Trophoblast cell (in vitro differentiated cells and primary cell): ENCODE results near the gene DHX34.
"Not testable (repeated sequence)": the region's sequence is repeated elsewhere in the genome, so short reads cannot be mapped to it uniquely, and the experiment has no call there.

ENCODE experiments used
- DNase-seq, 2 donors: peaks; one replicate each; pipeline ENCODE4 v3.0.0-alpha.2; 2016
- H2AFZ ChIP-seq: 2 replicates; pipeline ENCODE4 v1.6.1; 2013; ENCODE audit warnings: low read length, moderate library complexity, mild to moderate bottlenecking; ENCODE audit not compliant: insufficient read depth, poor library complexity
- H2AK5ac ChIP-seq: 2 replicates; pipeline ENCODE4 v1.6.1; 2013; ENCODE audit warnings: mild to moderate bottlenecking, low read length
- H2BK120ac ChIP-seq: 2 replicates; pipeline ENCODE4 v1.6.1; 2013; ENCODE audit warnings: low read length, mild to moderate bottlenecking, moderate library complexity; ENCODE audit not compliant: insufficient read depth, poor library complexity
- H2BK12ac ChIP-seq: 2 replicates; pipeline ENCODE4 v1.6.1; 2013; ENCODE audit warnings: mild to moderate bottlenecking, low read length, moderate library complexity
- H2BK5ac ChIP-seq: 2 replicates; pipeline ENCODE4 v1.6.1; 2013; ENCODE audit warnings: low read length, low read depth, moderate library complexity, mild to moderate bottlenecking; ENCODE audit not compliant: poor library complexity
- H3K14ac ChIP-seq: 2 replicates; pipeline ENCODE4 v1.6.1; 2013; ENCODE audit warnings: mild to moderate bottlenecking, low read length
- H3K18ac ChIP-seq: 2 replicates; pipeline ENCODE4 v1.6.1; 2013; ENCODE audit warnings: mild to moderate bottlenecking, low read length
- H3K23ac ChIP-seq: 2 replicates; pipeline ENCODE4 v1.6.1; 2013; ENCODE audit warnings: low read length
- H3K27ac ChIP-seq: 2 replicates; pipeline ENCODE4 v1.5.1; 2013; ENCODE audit warnings: low read depth, mild to moderate bottlenecking, inconsistent platforms, low read length, moderate library complexity
- H3K27me3 ChIP-seq: 2 replicates; pipeline ENCODE4 v1.6.1; 2013; ENCODE audit warnings: inconsistent platforms, mild to moderate bottlenecking, low read length, moderate library complexity; ENCODE audit not compliant: insufficient read depth
- H3K36me3 ChIP-seq, 2 experiments: 1 replicate in 1 of 2; 2 replicates in 1 of 2; pipeline ENCODE4 v1.6.1; 2013; ENCODE audit warnings: low read length in 2 of 2, mild to moderate bottlenecking in 2 of 2, moderate library complexity in 1 of 2; ENCODE audit not compliant: insufficient read depth in 2 of 2, control insufficient read depth in 1 of 2
- H3K4ac ChIP-seq: 2 replicates; pipeline ENCODE4 v1.6.1; 2013; ENCODE audit warnings: low read depth, mild to moderate bottlenecking, low read length, moderate library complexity
- H3K4me1 ChIP-seq, 2 experiments: 1 replicate in 1 of 2; 2 replicates in 1 of 2; pipeline ENCODE4 v1.6.1; 2013; ENCODE audit warnings: low read length in 2 of 2, mild to moderate bottlenecking in 2 of 2, moderate library complexity in 1 of 2; ENCODE audit not compliant: insufficient read depth in 2 of 2, control insufficient read depth in 1 of 2
- H3K4me2 ChIP-seq: 2 replicates; pipeline ENCODE4 v1.6.1; 2013; ENCODE audit warnings: inconsistent platforms, mild to moderate bottlenecking, low read length, moderate library complexity
- H3K4me3 ChIP-seq: 2 replicates; pipeline ENCODE4 v1.5.1; 2013; ENCODE audit warnings: mild to moderate bottlenecking, low read depth, low read length, inconsistent platforms
- H3K79me1 ChIP-seq: one replicate; pipeline ENCODE4 v1.6.1; 2013; ENCODE audit warnings: low read length
- H3K79me2 ChIP-seq: 2 replicates; pipeline ENCODE4 v1.6.1; 2013; ENCODE audit warnings: low read length, mild to moderate bottlenecking; ENCODE audit not compliant: control insufficient read depth, insufficient read depth, poor library complexity
- H3K9ac ChIP-seq: 2 replicates; pipeline ENCODE4 v1.6.1; 2013; ENCODE audit warnings: mild to moderate bottlenecking, low read length
- H3K9me3 ChIP-seq: 2 replicates; pipeline ENCODE4 v1.6.1; 2013; ENCODE audit warnings: low read depth, mild to moderate bottlenecking, control low read depth, inconsistent platforms, low read length; ENCODE audit not compliant: insufficient read depth
- H4K12ac ChIP-seq: 2 replicates; pipeline ENCODE4 v1.6.1; 2013; ENCODE audit warnings: low read depth, mild to moderate bottlenecking, low read length, moderate library complexity
- H4K8ac ChIP-seq: 2 replicates; pipeline ENCODE4 v1.6.1; 2013; ENCODE audit warnings: low read depth, mild to moderate bottlenecking, low read length, moderate library complexity
- H4K91ac ChIP-seq: one replicate; pipeline ENCODE4 v1.6.1; 2013; ENCODE audit warnings: low read depth, mild to moderate bottlenecking, low read length, moderate library complexity
- WGBS: extraction: QIAGEN DNeasy Blood & Tissue Kit; methylation state at CpG from one replicate; pipeline ENCODE4 v1.1.7; 2013; ENCODE audit warnings: missing lambda C conversion rate; ENCODE audit not compliant: insufficient read length, insufficient coverage; ENCODE audit errors: extremely low coverage; 5-methylcytosine and 5-hydroxymethylcytosine counted together

Gene DHX34

GRCh38 chr19:47380559-47380958 lies 31.4 kb downstream of the DHX34 start:
- DNase-seq = no peak
- H3K18ac ChIP-seq = no peak overlapping the region
- no peaks in the 10 kb centered on the region for H3K79me1 ChIP-seq
- H3K36me3 ChIP-seq = peaks cover 64 to 65% of the 10 kb centered on the region in 2 experiments
- H2BK5ac ChIP-seq = no peak overlapping the region
- no peaks in the 10 kb centered on the region for H3K79me2 ChIP-seq
- no peak overlapping the region for H2AK5ac ChIP-seq
- no peaks in the 10 kb centered on the region for H3K27me3 ChIP-seq
- no peak overlapping the region for H4K8ac ChIP-seq
- H3K4me3 ChIP-seq = no peak overlapping the region
- no CpG with 5 or more reads among the region's 6 CpGs for WGBS
- no peak overlapping the region for H4K12ac ChIP-seq
- no peak overlapping the region for H3K14ac ChIP-seq
- H3K9me3 ChIP-seq = peaks cover 7% of the 10 kb centered on the region
- H2AFZ ChIP-seq = no peak overlapping the region
- H3K4ac ChIP-seq = no peak overlapping the region
- no peak overlapping the region for H3K23ac ChIP-seq
- no peak overlapping the region for H3K4me2 ChIP-seq
- no peak overlapping the region for H3K27ac ChIP-seq
- no peak overlapping the region for H3K9ac ChIP-seq
- H4K91ac ChIP-seq = no peak overlapping the region
- H3K4me1 ChIP-seq = no peaks in the 10 kb centered on the region
- no peak overlapping the region for H2BK120ac ChIP-seq
- no peak overlapping the region for H2BK12ac ChIP-seq

GRCh38 chr19:47381121-47381520 lies 32.0 kb downstream of the DHX34 start:
- H4K91ac ChIP-seq = no peak overlapping the region
- H3K36me3 ChIP-seq = peaks cover 59% of the 10 kb centered on the region in 2 experiments
- no peak overlapping the region for H2BK120ac ChIP-seq
- DNase-seq = no peak
- H2AK5ac ChIP-seq = no peak overlapping the region
- whole genome bisulfite sequencing = no CpG with 5 or more reads among the region's 14 CpGs
- no peaks in the 10 kb centered on the region for H3K79me1 ChIP-seq
- H3K9me3 ChIP-seq = peaks cover 7% of the 10 kb centered on the region
- no peak overlapping the region for H3K4me2 ChIP-seq
- H3K18ac ChIP-seq = no peak overlapping the region
- H2BK5ac ChIP-seq = no peak overlapping the region
- H3K79me2 ChIP-seq = no peaks in the 10 kb centered on the region
- no peak overlapping the region for H3K4ac ChIP-seq
- no peaks in the 10 kb centered on the region for H3K4me1 ChIP-seq
- no peaks in the 10 kb centered on the region for H3K27me3 ChIP-seq
- H3K4me3 ChIP-seq = no peak overlapping the region
- no peak overlapping the region for H2AFZ ChIP-seq
- H3K27ac ChIP-seq = no peak overlapping the region
- H3K23ac ChIP-seq = no peak overlapping the region
- no peak overlapping the region for H4K8ac ChIP-seq
- no peak overlapping the region for H4K12ac ChIP-seq
- no peak overlapping the region for H3K14ac ChIP-seq
- no peak overlapping the region for H3K9ac ChIP-seq
- no peak overlapping the region for H2BK12ac ChIP-seq

- H2AK5ac ChIP-seq = no peak overlapping the region
- no peaks in the 10 kb centered on the region for H3K79me2 ChIP-seq
- H3K9me3 ChIP-seq = peaks cover 7% of the 10 kb centered on the region
- no peak for DNase-seq
- no peak overlapping the region for H2BK5ac ChIP-seq
- H3K9ac ChIP-seq = no peak overlapping the region
- no peak overlapping the region for H2AFZ ChIP-seq
- no peaks in the 10 kb centered on the region for H3K27me3 ChIP-seq
- no peak overlapping the region for H3K27ac ChIP-seq
- H3K23ac ChIP-seq = no peak overlapping the region
- no peak overlapping the region for H4K8ac ChIP-seq
- no peaks in the 10 kb centered on the region for H3K4me1 ChIP-seq
- H3K18ac ChIP-seq = no peak overlapping the region
- H2BK120ac ChIP-seq = no peak overlapping the region
- H3K4me2 ChIP-seq = no peak overlapping the region
- H2BK12ac ChIP-seq = no peak overlapping the region
- peaks cover 52 to 53% of the 10 kb centered on the region in 2 experiments for H3K36me3 ChIP-seq
- H4K12ac ChIP-seq = no peak overlapping the region
- no peak overlapping the region for H3K4me3 ChIP-seq
- no peak overlapping the region for H3K4ac ChIP-seq
- no CpG with 5 or more reads among the region's 11 CpGs for WGBS
- no peaks in the 10 kb centered on the region for H3K79me1 ChIP-seq
- H4K91ac ChIP-seq = no peak overlapping the region
- no peak overlapping the region for H3K14ac ChIP-seq
Observed at GRCh38 chr19:47381653-47382279, 32.7 kb downstream of the DHX34 start.

GRCh38 chr19:47383890-47384289 lies 34.8 kb downstream of the DHX34 start:
- not testable (repeated sequence) for H3K79me2 ChIP-seq, H4K8ac ChIP-seq, H2AK5ac ChIP-seq, H3K4me2 ChIP-seq, H3K4ac ChIP-seq, H3K9me3 ChIP-seq, DNase-seq, H2BK120ac ChIP-seq, H3K18ac ChIP-seq, H3K27ac ChIP-seq, H3K4me3 ChIP-seq, H3K79me1 ChIP-seq, H2BK12ac ChIP-seq, H2AFZ ChIP-seq, H3K4me1 ChIP-seq, H3K27me3 ChIP-seq, H3K14ac ChIP-seq, H3K23ac ChIP-seq, H4K12ac ChIP-seq, H3K9ac ChIP-seq, H2BK5ac ChIP-seq, H4K91ac ChIP-seq
- H3K36me3 ChIP-seq = peaks cover 34 to 35% of the 10 kb centered on the region in 2 experiments
- WGBS = no CpG with 5 or more reads among the region's 5 CpGs
